ENCODE data around the gene RIPOR2. TPM values are rescaled to one million over a fixed set of nuclear protein-coding genes. Genes with fewer than 3 reads are reported as not detected.
A peak's percentile ranks its signal among the peaks of the same experiment; 100 is the strongest.
"Not testable (repeated sequence)": the region's sequence is repeated elsewhere in the genome, so short reads cannot be mapped to it uniquely, and the experiment has no call there.

The RIPOR2 gene
- total RNA-seq, 1 experiment from 2014 or later: 0.20 TPM

- DNase-seq (ENCODE audit: low spot score): not testable (repeated sequence)
Observed at GRCh38 chr6:24764833-24765828, 170.6 kb downstream of the RIPOR2 start.

GRCh38 chr6:24763578-24763977, 172.2 kb downstream of the RIPOR2 start:
- DNase-seq (ENCODE audit: low spot score): no peak

GRCh38 chr6:24761851-24762250, 173.9 kb downstream of the RIPOR2 start:
- no peak for DNase-seq (ENCODE audit: low spot score)

GRCh38 chr6:24761193-24761835, 174.4 kb downstream of the RIPOR2 start:
- no peak for DNase-seq (ENCODE audit: low spot score)

GRCh38 chr6:24760210-24760609, 175.6 kb downstream of the RIPOR2 start:
- DNase-seq (ENCODE audit: low spot score): no peak

GRCh38 chr6:24759718-24760117, 176.0 kb downstream of the RIPOR2 start:
- no peak for DNase-seq (ENCODE audit: low spot score)

- DNase-seq (ENCODE audit: low spot score): no peak
Observed at GRCh38 chr6:24757611-24758010, 178.1 kb downstream of the RIPOR2 start.

GRCh38 chr6:24755279-24755678, 180.5 kb downstream of the RIPOR2 start:
- DNase-seq (ENCODE audit: low spot score): peak; percentile 10

GRCh38 chr6:24754378-24754777, 181.4 kb downstream of the RIPOR2 start:
- DNase-seq (ENCODE audit: low spot score): not testable (repeated sequence)

Other genes with a start within 250 kb of the RIPOR2 start
- gene C6orf62, start 216.8 kb downstream of the RIPOR2 start, total RNA-seq (2014; rRNA removed; shearing (Covaris generic)): 50.6 and 52.4 TPM in 2 replicates
- gene GMNN, start 161.0 kb downstream of the RIPOR2 start, total RNA-seq (2014; rRNA removed; shearing (Covaris generic)): 43.3 and 47.5 TPM in 2 replicates
- not detected in 2 replicates for gene ARMH2, start 137.0 kb downstream of the RIPOR2 start, total RNA-seq (2014; rRNA removed; shearing (Covaris generic))